ENCODE data around the gene AFG3L2.

The AFG3L2 gene

GRCh38 chr18:12352188-12352587 is 24.8 kb downstream of the AFG3L2 start:
- DNase-seq: no peak

GRCh38 chr18:12347895-12348294 is 29.1 kb downstream of the AFG3L2 start:
- DNase-seq: no peak

- DNase-seq: no peak
These were observed 30.8 kb downstream of the AFG3L2 start for GRCh38 chr18:12346240-12346565.

GRCh38 chr18:12345491-12346239 is 31.4 kb downstream of the AFG3L2 start:
- no peak for DNase-seq

GRCh38 chr18:12342661-12343060 is 34.4 kb downstream of the AFG3L2 start:
- DNase-seq: no peak

- DNase-seq: no peak
These were observed 35.9 kb downstream of the AFG3L2 start for GRCh38 chr18:12340945-12341660.

GRCh38 chr18:12338382-12338781 is 38.6 kb downstream of the AFG3L2 start:
- DNase-seq: no peak

- DNase-seq: no peak
These were observed 40.1 kb downstream of the AFG3L2 start for GRCh38 chr18:12336887-12337286.

- no peak for DNase-seq
These were observed 40.8 kb downstream of the AFG3L2 start for GRCh38 chr18:12336171-12336613.

- no peak for DNase-seq
These were observed 41.5 kb downstream of the AFG3L2 start for GRCh38 chr18:12335503-12335902.

GRCh38 chr18:12334863-12335262 is 42.2 kb downstream of the AFG3L2 start:
- DNase-seq: no peak

- DNase-seq: no peak
These were observed 42.6 kb downstream of the AFG3L2 start for GRCh38 chr18:12334366-12334808.

GRCh38 chr18:12333506-12334290 is 43.3 kb downstream of the AFG3L2 start:
- no peak for DNase-seq

- no peak for DNase-seq
These were observed 46.3 kb downstream of the AFG3L2 start for GRCh38 chr18:12330766-12331165.

- DNase-seq: no peak
These were observed 47.8 kb downstream of the AFG3L2 start for GRCh38 chr18:12329125-12329698.

- DNase-seq: no peak
These were observed 48.7 kb downstream of the AFG3L2 start for GRCh38 chr18:12328179-12328823.

- no peak for DNase-seq
These were observed 49.4 kb downstream of the AFG3L2 start for GRCh38 chr18:12327510-12328178.

- DNase-seq: no peak
These were observed 50.1 kb downstream of the AFG3L2 start for GRCh38 chr18:12326711-12327460.

GRCh38 chr18:12325726-12326245 is 51.2 kb downstream of the AFG3L2 start:
- no peak for DNase-seq

GRCh38 chr18:12324991-12325725 is 51.9 kb downstream of the AFG3L2 start:
- no peak for DNase-seq
